ENCODE results near the gene NRP1.

- TF ChIP-seq CTCF (IDR thresholded peaks at IDR 0.05) (no peak), POLR2A (IDR thresholded peaks at IDR 0.05) (no peak)
Observed at GRCh38 chr10:33243703-33244102, 90.8 kb downstream of the NRP1 start.
